ENCODE measurements around the gene CRIP1. TPM values are rescaled to one million over a fixed set of nuclear protein-coding genes. Genes with fewer than 3 reads are reported as not detected.

Gene CRIP1
- total RNA-seq, 1 experiment from 2014 or later, result 6.9 TPM

- Histone ChIP-seq H3K27me3 (ENCODE audit: insufficient read depth, low read length) (no peaks in the 10 kb centered on the region), H2BK12ac (ENCODE audit: insufficient read length, low read depth, low read length) (no peak overlapping the region), H2AK5ac (ENCODE audit: insufficient read length, low read length) (no peak overlapping the region), H3K27ac (ENCODE audit: insufficient read length, low read depth, low read length) (no peak overlapping the region), H3T11ph (ENCODE audit: low read length) (no peak overlapping the region), H3K9me3 (ENCODE audit: control insufficient read depth, low read depth, low read length) (no peaks in the 10 kb centered on the region), H4K20me1 (ENCODE audit: control insufficient read depth, insufficient read depth, insufficient read length) (no peaks in the 10 kb centered on the region), H2BK120ac (ENCODE audit: low read depth, low read length, poor library complexity, severe bottlenecking) (no peak overlapping the region), H3K79me2 (ENCODE audit: insufficient read depth, low read length) (no peaks in the 10 kb centered on the region; the same call in 1 of the 2 replicates), H2BK5ac (ENCODE audit: insufficient read length, low read length) (no peak overlapping the region), H3K23me2 (ENCODE audit: insufficient read length, low read depth, low read length, poor library complexity, severe bottlenecking) (no peaks in the 10 kb centered on the region), H3K18ac (ENCODE audit: insufficient read length, low read depth, low read length) (no peak overlapping the region), H4K8ac (replicated peaks; ENCODE audit: insufficient read length, low read depth, low read length) (no peak overlapping the region), H2AFZ (ENCODE audit: low read length) (no peak overlapping the region), H4K5ac (ENCODE audit: insufficient read length, low read depth, low read length) (no peak overlapping the region), H3K4me1 (ENCODE audit: insufficient read depth, low read length) (no peaks in the 10 kb centered on the region), H2BK20ac (ENCODE audit: low read depth, low read length, poor library complexity, severe bottlenecking) (no peak overlapping the region), H3K4me2 (ENCODE audit: insufficient read depth, insufficient read length, low read length) (no peak overlapping the region), H4K91ac (ENCODE audit: insufficient read length, low read depth, low read length) (no peak overlapping the region), H3K14ac (ENCODE audit: insufficient read depth, low read length) (no peak overlapping the region), H3K4ac (ENCODE audit: low read depth, low read length) (no peak overlapping the region), H3K9ac (ENCODE audit: extremely low read depth, insufficient read length, low read length) (no peak overlapping the region), H3K56ac (ENCODE audit: insufficient read length, low read depth, low read length) (no peak overlapping the region), H3K23ac (ENCODE audit: insufficient read length, low read depth, low read length) (no peak overlapping the region), H3K79me1 (ENCODE audit: insufficient read depth, low read depth, low read length, poor library complexity, severe bottlenecking) (peaks cover 2% of the 10 kb centered on the region), H2BK15ac (ENCODE audit: low read depth, low read length) (no peak overlapping the region)
- Mint-ChIP-seq H3K9me3 (no peaks in the 10 kb centered on the region), H3K27ac (peak overlapping the region in 1 of 3 experiments; percentile 73; a peak in 1 of 7 replicates), H3K4me3 (no peak overlapping the region), H3K4me1 (no peaks in the 10 kb centered on the region), H3K27me3 (ENCODE audit: low read depth) (no peaks in the 10 kb centered on the region), H3K36me3 (ENCODE audit: insufficient read depth in 1 of 3, low read depth in 3 of 3) (peaks cover 16 to 37% (median 19%) of the 10 kb centered on the region in 3 experiments; a peak in 6 of 7 replicates)
- no peak for DNase-seq
- no peak for TF ChIP-seq CTCF (conservative IDR thresholded peaks at IDR 0.05)
- WGBS (ENCODE audit: extremely low coverage, insufficient read length, low lambda C conversion rate), result no CpG with 5 or more reads among the region's 12 CpGs
Observed at GRCh38 chr14:105442834-105443233, 43.9 kb upstream of the CRIP1 start.
